Measurements from ENCODE around the gene POLR2E.

DNA sequence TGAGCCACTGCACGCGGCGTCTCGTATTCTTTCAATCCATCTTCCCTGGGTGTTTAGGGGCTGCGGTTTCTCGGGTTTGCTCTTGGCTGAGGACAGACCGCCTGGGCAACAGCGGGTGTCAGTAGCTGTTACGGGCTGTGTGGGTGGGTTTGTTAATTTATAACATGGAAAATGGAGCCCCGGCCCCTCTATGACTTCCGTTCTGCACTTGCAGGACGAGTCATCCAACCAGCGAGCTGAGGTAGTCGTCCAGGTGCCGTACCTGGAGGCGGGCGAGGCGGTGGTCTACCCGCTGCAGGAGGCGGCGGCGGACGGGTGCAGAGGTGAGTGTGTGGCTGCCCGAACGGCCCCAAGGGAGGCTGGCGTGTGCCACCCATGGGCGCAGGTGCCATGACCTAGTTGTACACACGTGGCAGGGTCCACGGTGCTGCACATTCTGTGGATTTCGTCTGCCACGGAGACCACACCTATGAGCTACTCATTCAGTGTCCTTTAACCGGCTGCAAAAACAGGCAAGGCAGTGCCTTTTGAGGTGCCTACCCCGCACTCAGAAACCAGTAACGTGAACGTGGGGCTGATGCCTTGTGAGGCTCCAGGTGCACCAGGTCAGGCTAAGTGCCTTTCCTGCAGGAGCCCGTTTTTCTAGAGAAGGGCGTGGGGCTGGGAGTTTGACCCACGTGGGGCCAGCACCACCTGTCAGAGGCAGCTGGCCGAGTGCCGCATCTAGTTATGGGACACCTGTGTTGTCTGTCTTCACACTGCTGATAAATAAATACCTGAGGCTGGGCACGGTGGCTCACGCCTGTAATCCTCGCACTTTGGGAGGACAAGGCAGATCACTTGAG is 10.9 kb downstream of the POLR2E start:
- TF ChIP-seq, protein P1, sequence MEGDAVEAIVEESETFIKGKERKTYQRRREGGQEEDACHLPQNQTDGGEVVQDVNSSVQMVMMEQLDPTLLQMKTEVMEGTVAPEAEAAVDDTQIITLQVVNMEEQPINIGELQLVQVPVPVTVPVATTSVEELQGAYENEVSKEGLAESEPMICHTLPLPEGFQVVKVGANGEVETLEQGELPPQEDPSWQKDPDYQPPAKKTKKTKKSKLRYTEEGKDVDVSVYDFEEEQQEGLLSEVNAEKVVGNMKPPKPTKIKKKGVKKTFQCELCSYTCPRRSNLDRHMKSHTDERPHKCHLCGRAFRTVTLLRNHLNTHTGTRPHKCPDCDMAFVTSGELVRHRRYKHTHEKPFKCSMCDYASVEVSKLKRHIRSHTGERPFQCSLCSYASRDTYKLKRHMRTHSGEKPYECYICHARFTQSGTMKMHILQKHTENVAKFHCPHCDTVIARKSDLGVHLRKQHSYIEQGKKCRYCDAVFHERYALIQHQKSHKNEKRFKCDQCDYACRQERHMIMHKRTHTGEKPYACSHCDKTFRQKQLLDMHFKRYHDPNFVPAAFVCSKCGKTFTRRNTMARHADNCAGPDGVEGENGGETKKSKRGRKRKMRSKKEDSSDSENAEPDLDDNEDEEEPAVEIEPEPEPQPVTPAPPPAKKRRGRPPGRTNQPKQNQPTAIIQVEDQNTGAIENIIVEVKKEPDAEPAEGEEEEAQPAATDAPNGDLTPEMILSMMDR (IDR thresholded peaks at IDR 0.05; ENCODE audit: control extremely low read depth in 1 of 3, insufficient read depth in 1 of 3, low read depth in 1 of 3, low read length in 3 of 3): no peak
- TF ChIP-seq CEBPB (IDR thresholded peaks at IDR 0.05; ENCODE audit: low read depth, low read length) (no peak), GABPA (IDR thresholded peaks at IDR 0.05; ENCODE audit: borderline replicate concordance, insufficient read depth, low read length) (no peak)
